IMR-90 (cell line): ENCODE measurements around the gene TTC23L. TPM values are rescaled to one million over a fixed set of nuclear protein-coding genes. Genes with fewer than 3 reads are reported as not detected.

Experiments used
- ATAC-seq: fragments of 200-7000 bp; cut with Tn5 transposase; 2 replicates; pipeline ENCODE4 v1.9.1; 2020; ENCODE audit warnings: low read depth, mild to moderate bottlenecking, moderate library complexity
- BruUV-seq: library from RNA; stranded (reverse); fragments of 400-500 nt; replicated peaks from 2 replicates; lab custom pipeline; 2021; lab: Mats Ljungman, UMichigan
- CTCF ChIA-PET: fragments of 300-600 bp; formaldehyde crosslinking; extraction: SDS; loops from one replicate; lab custom pipeline; 2021; ENCODE audit warnings: antibody characterized with exemption; lab: Yijun Ruan, JAX
- POLR2A ChIA-PET: fragments of 300-600 bp; sonication (Branson Sonifier 250); formaldehyde crosslinking; loops from one replicate; lab custom pipeline; 2022; ENCODE audit warnings: antibody characterized with exemption; ENCODE audit not compliant: unreplicated experiment; lab: Charles Lee
- DNase-seq: peaks from one replicate; pipeline ENCODE4 v3.0.0; 2013
- H2AFZ ChIP-seq: replicated peaks from 2 replicates; pipeline ENCODE3; 2013; ENCODE audit warnings: low read length, mild to moderate bottlenecking; ENCODE audit not compliant: poor library complexity
- H2AK5ac ChIP-seq: 2 replicates; pipeline ENCODE4 v1.6.1; 2013; ENCODE audit warnings: low read depth, low read length, inconsistent platforms
- H2AK9ac ChIP-seq: replicated peaks from 2 replicates; pipeline ENCODE3; 2013; ENCODE audit warnings: mild to moderate bottlenecking, low read depth, low read length, moderate library complexity; ENCODE audit not compliant: poor library complexity
- H2BK120ac ChIP-seq: 2 replicates; pipeline ENCODE4 v1.6.1; 2013; ENCODE audit warnings: low read depth, low read length, inconsistent platforms
- H2BK15ac ChIP-seq: 3 replicates; pipeline ENCODE4 v1.6.1; 2013; ENCODE audit warnings: low read depth, low read length, inconsistent platforms
- H2BK20ac ChIP-seq: 2 replicates; pipeline ENCODE4 v1.6.1; 2013; ENCODE audit warnings: low read depth, mild to moderate bottlenecking, inconsistent platforms, low read length, moderate library complexity
- H2BK5ac ChIP-seq: 2 replicates; pipeline ENCODE4 v1.6.1; 2013; ENCODE audit warnings: mild to moderate bottlenecking, low read depth, low read length, inconsistent platforms; ENCODE audit not compliant: poor library complexity, severe bottlenecking
- H3K14ac ChIP-seq: replicated peaks from 2 replicates; pipeline ENCODE4 v1.6.1; 2013; ENCODE audit warnings: low read depth, low read length, inconsistent platforms
- H3K18ac ChIP-seq: 2 replicates; pipeline ENCODE4 v1.6.1; 2013; ENCODE audit warnings: low read depth, low read length, control low read depth
- H3K23ac ChIP-seq: 2 replicates; pipeline ENCODE4 v1.6.1; 2013; ENCODE audit warnings: low read depth, low read length, inconsistent platforms
- H3K27ac ChIP-seq: 2 replicates; pipeline ENCODE4 v1.5.1; 2013; ENCODE audit warnings: mild to moderate bottlenecking, control low read depth, low read length; ENCODE audit not compliant: insufficient read depth
- H3K27me3 ChIP-seq: 2 replicates; pipeline ENCODE4 v1.6.1; 2013; ENCODE audit warnings: low read length; ENCODE audit not compliant: control insufficient read depth, insufficient read depth
- H3K36me3 ChIP-seq: 2 replicates; pipeline ENCODE4 v1.6.1; 2013; ENCODE audit warnings: low read length, mixed read lengths; ENCODE audit not compliant: control insufficient read depth, insufficient read depth
- H3K4ac ChIP-seq: 2 replicates; pipeline ENCODE4 v1.6.1; 2013; ENCODE audit warnings: low read depth, low read length, inconsistent platforms
- H3K4me1 ChIP-seq: 2 replicates; pipeline ENCODE4 v1.6.1; 2013; ENCODE audit warnings: low read length, mixed read lengths; ENCODE audit not compliant: control insufficient read depth, insufficient read depth
- H3K4me2 ChIP-seq: 2 replicates; pipeline ENCODE4 v1.6.1; 2013; ENCODE audit warnings: low read depth, mild to moderate bottlenecking, control low read depth, low read length, moderate library complexity
- H3K4me3 ChIP-seq: 2 replicates; pipeline ENCODE4 v1.5.1; 2013; ENCODE audit warnings: low read depth, mild to moderate bottlenecking, control low read depth, low read length, moderate library complexity; ENCODE audit not compliant: insufficient read depth
- H3K56ac ChIP-seq: 2 replicates; pipeline ENCODE4 v1.6.1; 2013; ENCODE audit warnings: low read length, inconsistent platforms; ENCODE audit not compliant: insufficient read depth; ENCODE audit errors: extremely low read depth
- H3K79me1 ChIP-seq, 2 experiments: 2 replicates each; pipeline ENCODE4 v1.6.1; 2013; ENCODE audit warnings: low read length in 2 of 2, inconsistent platforms in 1 of 2, low read depth in 1 of 2
- H3K9ac ChIP-seq: 2 replicates; pipeline ENCODE4 v1.6.1; 2013; ENCODE audit warnings: low read depth, low read length, control low read depth
- H3K9me1 ChIP-seq: 2 replicates; pipeline ENCODE4 v1.6.1; 2013; ENCODE audit warnings: low read length, inconsistent platforms; ENCODE audit not compliant: insufficient read depth
- H3K9me3 ChIP-seq: 2 replicates; pipeline ENCODE4 v1.6.1; 2013; ENCODE audit warnings: low read length; ENCODE audit not compliant: control insufficient read depth, insufficient read depth
- H4K20me1 ChIP-seq: 2 replicates; pipeline ENCODE4 v1.6.1; 2013; ENCODE audit warnings: low read length, inconsistent platforms; ENCODE audit not compliant: insufficient read depth
- H4K5ac ChIP-seq: 2 replicates; pipeline ENCODE4 v1.6.1; 2013; ENCODE audit warnings: mild to moderate bottlenecking, low read depth, low read length, control low read depth
- H4K8ac ChIP-seq, 2 experiments: 2 replicates each; pipeline ENCODE4 v1.6.1; 2013; ENCODE audit warnings: low read depth in 2 of 2, low read length in 2 of 2, control low read depth in 1 of 2, inconsistent platforms in 1 of 2
- H4K91ac ChIP-seq: 2 replicates; pipeline ENCODE4 v1.6.1; 2013; ENCODE audit warnings: low read depth, low read length, inconsistent platforms; ENCODE audit not compliant: insufficient read depth
- BHLHE40 ChIP-seq: fragments of 150-350 bp; IDR thresholded peaks from 2 replicates; pipeline ENCODE4 v1.6.1; 2016; ENCODE audit warnings: mild to moderate bottlenecking, low read depth, low read length
- CEBPB ChIP-seq: IDR thresholded peaks from 2 replicates; pipeline ENCODE4 v1.6.1; 2012; ENCODE audit warnings: low read depth, low read length, improper control_type of control experiment
- CHD1 ChIP-seq: IDR thresholded peaks from 2 replicates; pipeline ENCODE4 v1.6.1; 2012; ENCODE audit warnings: low read depth, low read length, improper control_type of control experiment
- CTCF ChIP-seq: conservative IDR thresholded peaks from 2 replicates; pipeline ENCODE4 v1.5.1; 2012; ENCODE audit warnings: mild to moderate bottlenecking, low read depth, low read length, improper control_type of control experiment
- ELK1 ChIP-seq: fragments of 150-350 bp; IDR thresholded peaks from 2 replicates; pipeline ENCODE4 v1.6.1; 2016; ENCODE audit warnings: low read depth, mild to moderate bottlenecking, low read length, moderate library complexity, borderline replicate concordance
- FOS ChIP-seq: fragments of 150-350 bp; IDR thresholded peaks from 2 replicates; pipeline ENCODE4 v1.6.1; 2016; ENCODE audit warnings: low read depth, low read length
- MAFK ChIP-seq: IDR thresholded peaks from 2 replicates; pipeline ENCODE4 v1.6.1; 2012; ENCODE audit warnings: low read depth, low read length, improper control_type of control experiment
- MAZ ChIP-seq: IDR thresholded peaks from 2 replicates; pipeline ENCODE4 v1.6.1; 2012; ENCODE audit warnings: low read depth, mild to moderate bottlenecking, low read length, improper control_type of control experiment, moderate library complexity, borderline replicate concordance
- MXI1 ChIP-seq: IDR thresholded peaks from 2 replicates; pipeline ENCODE4 v1.6.1; 2012; ENCODE audit warnings: low read depth, mild to moderate bottlenecking, low read length, moderate library complexity, borderline replicate concordance
- POLR2A ChIP-seq: IDR thresholded peaks from 2 replicates; pipeline ENCODE4 v1.6.1; 2012; ENCODE audit warnings: mild to moderate bottlenecking, low read depth, low read length
- RAD21 ChIP-seq: IDR thresholded peaks from 2 replicates; pipeline ENCODE4 v1.6.1; 2012; ENCODE audit warnings: low read length, improper control_type of control experiment
- RCOR1 ChIP-seq: IDR thresholded peaks from 2 replicates; pipeline ENCODE4 v1.6.1; 2012; ENCODE audit warnings: mild to moderate bottlenecking, low read length, improper control_type of control experiment; ENCODE audit not compliant: insufficient replicate concordance
- RFX5 ChIP-seq: IDR thresholded peaks from 2 replicates; pipeline ENCODE4 v1.8.0; 2012; ENCODE audit warnings: low read depth, mild to moderate bottlenecking, low read length, moderate library complexity
- WGBS, 2 experiments: methylation state at CpG; one replicate each; pipeline versions ENCODE4 v1.1.5 to v1.1.7; 2013; ENCODE audit warnings: missing lambda C conversion rate in 2 of 2; ENCODE audit not compliant: insufficient read length in 1 of 2; ENCODE audit errors: extremely low coverage in 2 of 2; 5-methylcytosine and 5-hydroxymethylcytosine counted together
- dilution Hi-C: fragments of 300-500 bp; cut with HindIII; formaldehyde crosslinking; loops from one replicate; pipeline ENCODE4 v1.14.3; 2018; ENCODE audit warnings: low sequenced_read_pairs; ENCODE audit not compliant: unreplicated experiment
- in situ Hi-C: fragments of 300-500 bp; cut with MboI; formaldehyde crosslinking; loops from 3 replicates; pipeline ENCODE4 v1.14.3; 2019; ENCODE audit warnings: low sequenced_read_pairs, inconsistent platforms, mixed read lengths
- intact Hi-C: fragments of 100-400 bp; cut with micrococcal nuclease; formaldehyde crosslinking; loops from 2 replicates; pipeline ENCODE4 v1.10.0; 2022
- polyA plus RNA-seq, 3 experiments: library from polyadenylated mRNA; depleted of rRNA; stranded (reverse); fragments of >200 nt; gene quantifications; 2 replicates each; pipeline ENCODE4 v1.2.3, GENCODE V29; 2012; ENCODE audit warnings: low replicate concordance in 1 of 3
- total RNA-seq: library from RNA; depleted of rRNA; stranded (reverse); fragments of >200 nt; gene quantifications from 2 replicates; pipeline ENCODE4 v1.2.3, GENCODE V29; 2012

TTC23L gene
- total and polyA plus RNA-seq, 2 of the 4 experiments (the other 2 are of a cell fraction) = under 0.01 TPM; not detected in 1

DNA sequence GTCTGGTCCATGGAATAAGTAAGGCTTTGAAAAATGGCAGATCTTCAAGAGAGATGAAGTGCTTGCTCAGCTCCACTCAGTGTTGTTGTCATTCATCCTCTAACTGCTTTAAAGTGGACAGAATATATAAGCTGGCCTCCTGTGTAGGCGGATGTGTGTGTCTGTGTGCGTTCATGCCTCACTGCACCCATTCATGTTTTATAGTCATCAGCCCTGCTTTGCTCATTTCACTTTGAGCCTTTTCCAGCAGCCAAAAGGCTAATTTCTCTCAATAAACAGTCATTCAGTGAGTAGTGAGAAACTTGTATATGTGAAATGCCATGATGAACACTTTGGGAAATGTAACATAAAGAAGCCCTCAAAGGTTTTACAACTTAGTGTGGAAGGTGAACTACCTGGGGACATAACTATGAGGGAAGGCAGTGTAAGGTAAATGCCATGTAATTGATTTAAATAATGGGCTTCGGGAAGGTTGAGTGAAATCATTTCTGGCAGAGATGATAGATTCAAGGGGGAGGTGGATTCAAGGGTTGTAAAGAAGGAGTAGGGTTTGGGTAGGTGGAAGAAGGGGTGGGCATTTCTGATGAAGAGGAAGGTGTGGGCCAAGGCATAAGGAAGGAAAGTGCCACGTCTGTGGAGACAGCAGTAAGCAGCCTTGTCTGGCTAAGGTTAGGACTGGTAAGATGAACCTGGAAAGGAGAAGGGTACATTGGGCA lies 15.7 kb downstream of the TTC23L start:
- in situ Hi-C loops = no loop called here
- no peak overlapping the region for H3K4me2 ChIP-seq
- no peak overlapping the region for H3K4ac ChIP-seq
- intact Hi-C loops = no loop called here
- no peaks in the 10 kb centered on the region for H4K20me1 ChIP-seq
- no peaks in the 10 kb centered on the region for H3K36me3 ChIP-seq
- no peak overlapping the region for H2BK20ac ChIP-seq
- DNase-seq = no peak
- no peak overlapping the region for H3K14ac ChIP-seq
- no peak overlapping the region for H2AK9ac ChIP-seq
- H3K9me1 ChIP-seq = no peaks in the 10 kb centered on the region
- no peaks in the 10 kb centered on the region; the same call in none of the 2 replicates for H3K27me3 ChIP-seq
- no peaks in the 10 kb centered on the region for H3K4me1 ChIP-seq
- H3K9me3 ChIP-seq = no peaks in the 10 kb centered on the region
- no peak overlapping the region for H4K91ac ChIP-seq
- H3K18ac ChIP-seq = no peak overlapping the region
- no peak overlapping the region for H4K8ac ChIP-seq
- H3K4me3 ChIP-seq = no peak overlapping the region
- no peak overlapping the region for H2AFZ ChIP-seq
- no peak for ATAC-seq
- BruUV-seq = no TSS peak
- dilution Hi-C loops = no loop called here
- no peaks in the 10 kb centered on the region for H3K79me1 ChIP-seq
- ChIA-PET CTCF (interaction anchor here (1.2 kb wide), 1 partner anchor 15 kb away, joined by 3 read pairs; no protein-coding TSS in a partner anchor), POLR2A (no interaction called here)
- H2BK120ac ChIP-seq = no peak overlapping the region
- H2AK5ac ChIP-seq = no peak overlapping the region
- no peak overlapping the region for H3K23ac ChIP-seq
- no peak overlapping the region for H3K56ac ChIP-seq
- TF ChIP-seq MAFK = no peak
- no peak for TF ChIP-seq BHLHE40
- TF ChIP-seq FOS = no peak
- no peak for TF ChIP-seq CEBPB
- no peak for TF ChIP-seq CTCF
- TF ChIP-seq MXI1 = no peak
- TF ChIP-seq ELK1 = no peak
- TF ChIP-seq RCOR1 = no peak
- no peak for TF ChIP-seq CHD1
- TF ChIP-seq RAD21 = no peak
- TF ChIP-seq MAZ = no peak
- no peak for TF ChIP-seq RFX5
- TF ChIP-seq POLR2A = no peak
- no peak overlapping the region for H4K5ac ChIP-seq
- H2BK15ac ChIP-seq = no peak overlapping the region
- no peak overlapping the region for H3K9ac ChIP-seq
- no peak overlapping the region for H3K27ac ChIP-seq
- WGBS, 2 experiments = 64% methylated on average over 2 of the region's 4 CpGs; no CpG with 5 or more reads in 1 of the 2 experiments
- no peak overlapping the region for H2BK5ac ChIP-seq
